ENCODE results near the gene ARF1.
A peak's percentile ranks its signal among the peaks of the same experiment; 100 is the strongest.

ARF1 gene

DNA sequence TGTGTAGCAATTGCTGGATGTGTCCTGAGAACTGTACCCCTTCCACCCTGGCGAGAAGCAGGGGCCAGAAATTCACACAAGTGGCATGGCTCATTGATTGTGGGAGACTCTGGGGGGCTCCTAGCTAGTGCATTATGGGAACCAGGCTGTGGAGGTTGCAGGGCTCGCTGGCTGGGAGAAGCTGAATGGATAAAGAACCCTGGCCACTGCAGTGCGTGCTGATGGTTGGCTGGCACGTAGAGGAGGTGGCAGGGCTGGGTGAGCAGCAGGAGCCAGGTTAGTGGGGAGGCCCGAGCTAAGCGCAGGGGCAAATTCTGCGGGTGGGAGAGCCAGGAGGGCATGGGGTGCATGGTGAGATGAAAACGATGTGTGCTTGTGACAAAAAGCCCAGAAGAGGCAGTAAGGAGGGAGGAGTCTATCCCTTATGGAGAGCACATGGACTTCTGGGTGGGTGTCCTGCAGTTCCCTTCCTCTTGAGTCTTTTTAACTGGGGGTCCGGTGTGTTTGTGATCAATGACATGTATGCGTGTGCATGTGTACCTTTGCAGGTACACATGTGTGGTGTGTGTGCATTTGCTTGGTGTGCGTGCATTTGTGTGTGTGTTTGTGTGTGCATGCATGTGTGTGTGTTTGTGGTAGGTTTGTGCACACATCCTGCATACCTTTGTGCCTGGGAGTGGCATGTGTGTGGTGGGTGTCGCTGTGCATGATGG, 61.1 kb downstream of the ARF1 start:
- H3K27me3 ChIP-seq (ENCODE audit: insufficient read depth, low read length): no peaks in the 10 kb centered on the region
- H3K36me3 ChIP-seq (ENCODE audit: insufficient read depth, low read length): no peaks in the 10 kb centered on the region
- peaks cover 75% of the 10 kb centered on the region for H3K79me2 ChIP-seq (ENCODE audit: control insufficient read depth, insufficient read depth, low read length, unreplicated experiment)
- H2AFZ ChIP-seq (ENCODE audit: low read length, unreplicated experiment): no peak overlapping the region
- H3K4me3 ChIP-seq (ENCODE audit: low read depth, low read length): no peak overlapping the region
- no peak overlapping the region for H3K27ac ChIP-seq (ENCODE audit: low read depth, low read length)
- H3K4me1 ChIP-seq (ENCODE audit: control insufficient read depth, insufficient read depth, low read length, unreplicated experiment): peaks cover 26% of the 10 kb centered on the region

DNA sequence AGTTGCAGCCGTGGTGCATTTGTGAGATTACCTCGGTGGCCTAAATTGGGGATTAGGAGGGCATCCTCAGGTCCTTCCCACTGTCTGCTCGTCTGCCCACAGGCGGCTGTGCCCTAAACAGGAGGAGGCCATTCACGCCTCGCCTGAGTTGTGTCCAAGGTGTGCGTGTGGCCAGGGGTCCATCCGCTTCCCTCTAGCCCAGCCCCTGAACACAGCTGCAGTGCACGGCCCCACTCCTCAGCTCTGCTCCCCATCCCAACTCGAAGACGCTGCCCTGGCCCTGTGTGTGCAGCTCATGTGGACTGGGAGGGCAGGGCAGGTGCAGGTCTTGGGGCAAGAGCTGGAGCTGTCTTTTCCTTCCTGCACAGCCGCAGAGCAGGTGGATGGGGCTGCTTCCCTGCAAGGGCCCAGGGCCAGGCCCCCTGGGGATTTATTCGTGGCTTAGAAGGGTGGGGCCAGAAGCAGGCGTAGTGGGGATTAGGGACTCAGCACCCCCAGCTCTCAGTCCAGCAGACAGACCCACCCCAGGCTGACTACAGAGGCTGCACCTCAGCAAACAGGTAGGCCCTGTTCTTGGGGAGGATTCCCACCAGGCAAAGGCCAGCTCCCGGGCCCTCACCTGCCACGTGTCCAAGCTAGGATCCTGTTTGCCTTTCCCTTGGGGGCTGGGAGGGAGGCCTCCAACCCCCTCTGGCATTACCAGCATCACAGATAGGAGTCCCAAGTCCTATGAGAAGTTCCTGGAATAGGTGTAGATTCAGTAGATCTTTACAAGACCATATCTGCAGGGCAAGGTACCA, 61.9 kb downstream of the ARF1 start:
- Histone ChIP-seq H3K79me2 (ENCODE audit: control insufficient read depth, insufficient read depth, low read length, unreplicated experiment) (peaks cover 82% of the 10 kb centered on the region), H3K27me3 (ENCODE audit: insufficient read depth, low read length) (no peaks in the 10 kb centered on the region), H3K4me1 (ENCODE audit: control insufficient read depth, insufficient read depth, low read length, unreplicated experiment) (peaks cover 33% of the 10 kb centered on the region), H3K36me3 (ENCODE audit: insufficient read depth, low read length) (no peaks in the 10 kb centered on the region), H3K27ac (ENCODE audit: low read depth, low read length) (no peak overlapping the region), H2AFZ (ENCODE audit: low read length, unreplicated experiment) (no peak overlapping the region), H3K4me3 (ENCODE audit: low read depth, low read length) (no peak overlapping the region)

DNA sequence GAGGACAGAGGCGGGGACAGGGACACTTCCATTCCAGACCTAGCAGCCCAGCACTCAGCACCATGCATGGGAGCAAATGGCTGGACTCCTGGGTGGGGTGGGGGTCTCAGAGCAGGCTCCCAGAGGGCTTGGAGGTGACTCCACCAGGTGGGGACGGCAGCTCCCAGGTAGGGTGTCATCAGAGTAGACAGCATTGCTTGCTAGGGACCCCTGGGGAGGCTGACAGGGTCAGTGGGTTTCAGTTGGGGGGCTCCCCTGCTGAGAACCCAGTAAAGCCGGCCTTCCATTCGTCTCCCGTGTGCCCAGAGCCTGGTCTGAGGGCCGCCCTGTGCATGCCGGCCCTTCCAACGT, 62.5 kb downstream of the ARF1 start:
- Histone ChIP-seq H3K36me3 (ENCODE audit: insufficient read depth, low read length) (no peaks in the 10 kb centered on the region), H2AFZ (ENCODE audit: low read length, unreplicated experiment) (no peak overlapping the region), H3K79me2 (ENCODE audit: control insufficient read depth, insufficient read depth, low read length, unreplicated experiment) (peaks cover 88% of the 10 kb centered on the region), H3K4me3 (ENCODE audit: low read depth, low read length) (no peak overlapping the region), H3K27ac (ENCODE audit: low read depth, low read length) (no peak overlapping the region), H3K27me3 (ENCODE audit: insufficient read depth, low read length) (no peaks in the 10 kb centered on the region), H3K4me1 (ENCODE audit: control insufficient read depth, insufficient read depth, low read length, unreplicated experiment) (peaks cover 39% of the 10 kb centered on the region)

DNA sequence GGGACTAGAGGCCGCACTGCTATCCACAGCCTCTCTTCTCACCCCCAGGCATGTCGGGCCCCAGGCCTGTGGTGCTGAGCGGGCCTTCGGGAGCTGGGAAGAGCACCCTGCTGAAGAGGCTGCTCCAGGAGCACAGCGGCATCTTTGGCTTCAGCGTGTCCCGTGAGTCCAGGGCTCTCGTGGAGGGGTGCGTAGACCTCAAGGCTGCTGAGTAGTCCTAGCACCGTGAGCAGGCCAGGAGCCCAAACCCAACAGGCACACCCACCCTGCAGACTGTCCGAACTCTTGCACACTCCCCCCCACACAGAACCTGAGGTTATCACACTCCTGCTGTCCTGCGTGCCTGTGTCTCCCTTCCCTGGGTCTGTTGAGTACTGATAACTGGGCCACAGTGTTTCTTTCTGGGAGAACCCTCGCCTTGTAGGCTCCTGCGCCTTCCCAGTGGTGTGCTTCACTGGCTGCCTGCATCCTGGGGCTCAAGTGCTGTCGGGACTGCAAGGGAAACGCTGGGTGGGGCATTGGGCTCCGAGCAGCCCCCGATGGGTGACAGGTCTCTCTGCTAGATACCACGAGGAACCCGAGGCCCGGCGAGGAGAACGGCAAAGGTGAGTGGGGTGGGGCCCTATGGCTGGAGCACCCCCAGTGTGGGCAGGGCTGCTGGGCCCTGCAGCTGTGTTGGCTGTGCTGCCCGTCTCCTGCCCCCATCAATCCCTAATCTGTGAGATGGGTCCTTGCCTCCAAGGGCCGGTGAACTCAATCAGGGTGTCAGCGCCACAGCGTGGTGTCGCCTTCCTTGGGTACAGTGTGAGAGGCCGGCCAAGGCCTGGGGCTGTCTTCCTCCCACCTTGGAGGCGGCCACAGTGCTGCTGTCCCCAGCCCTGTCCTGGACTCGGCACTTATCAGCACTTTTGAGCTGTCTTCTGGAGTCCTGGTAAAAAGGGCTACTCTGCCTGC, 63.2 kb downstream of the ARF1 start:
- no peaks in the 10 kb centered on the region for H3K36me3 ChIP-seq (ENCODE audit: insufficient read depth, low read length)
- peaks cover 83% of the 10 kb centered on the region for H3K79me2 ChIP-seq (ENCODE audit: control insufficient read depth, insufficient read depth, low read length, unreplicated experiment)
- no peak overlapping the region for H3K27ac ChIP-seq (ENCODE audit: low read depth, low read length)
- no peak overlapping the region for H3K4me3 ChIP-seq (ENCODE audit: low read depth, low read length)
- peaks cover 46% of the 10 kb centered on the region for H3K4me1 ChIP-seq (ENCODE audit: control insufficient read depth, insufficient read depth, low read length, unreplicated experiment)
- no peaks in the 10 kb centered on the region for H3K27me3 ChIP-seq (ENCODE audit: insufficient read depth, low read length)
- no peak overlapping the region for H2AFZ ChIP-seq (ENCODE audit: low read length, unreplicated experiment)

DNA sequence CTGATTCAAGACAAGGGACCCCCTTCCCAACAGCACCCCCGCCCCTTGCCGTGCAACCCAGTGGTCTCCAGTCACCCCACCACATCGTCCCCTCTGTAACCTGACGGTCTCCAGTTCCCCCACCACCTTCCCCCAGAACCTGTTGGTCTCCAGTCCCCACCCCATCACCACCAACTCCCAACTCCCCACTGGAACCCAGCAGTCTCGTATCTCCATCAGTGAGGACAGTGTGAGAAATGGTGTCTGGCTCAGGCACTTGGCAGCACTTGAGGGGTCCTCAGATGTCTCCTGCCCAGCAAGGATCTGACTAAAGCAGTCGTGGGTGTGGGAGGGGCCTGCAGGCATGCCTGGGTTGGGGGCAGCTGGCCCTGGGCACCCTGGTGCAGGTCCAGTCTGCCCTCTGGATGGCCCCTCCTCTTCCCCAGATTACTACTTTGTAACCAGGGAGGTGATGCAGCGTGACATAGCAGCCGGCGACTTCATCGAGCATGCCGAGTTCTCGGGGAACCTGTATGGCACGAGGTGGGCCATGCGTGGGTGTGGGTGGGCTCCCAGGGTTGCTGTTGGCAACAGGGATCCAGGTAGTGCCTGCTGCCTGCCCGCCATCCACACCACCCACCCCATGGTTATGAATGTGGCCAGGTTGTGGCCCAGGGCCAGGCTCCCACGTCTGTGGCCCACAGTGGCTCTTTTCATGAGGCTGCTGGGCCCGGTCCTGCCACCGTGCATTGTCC, 64.1 kb downstream of the ARF1 start:
- no peak overlapping the region for H2AFZ ChIP-seq (ENCODE audit: low read length, unreplicated experiment)
- no peak overlapping the region for H3K4me3 ChIP-seq (ENCODE audit: low read depth, low read length)
- no peaks in the 10 kb centered on the region for H3K36me3 ChIP-seq (ENCODE audit: insufficient read depth, low read length)
- H3K27me3 ChIP-seq (ENCODE audit: insufficient read depth, low read length): no peaks in the 10 kb centered on the region
- H3K27ac ChIP-seq (ENCODE audit: low read depth, low read length): no peak overlapping the region
- peaks cover 52% of the 10 kb centered on the region for H3K4me1 ChIP-seq (ENCODE audit: control insufficient read depth, insufficient read depth, low read length, unreplicated experiment)
- H3K79me2 ChIP-seq (ENCODE audit: control insufficient read depth, insufficient read depth, low read length, unreplicated experiment): peaks cover 75% of the 10 kb centered on the region

DNA sequence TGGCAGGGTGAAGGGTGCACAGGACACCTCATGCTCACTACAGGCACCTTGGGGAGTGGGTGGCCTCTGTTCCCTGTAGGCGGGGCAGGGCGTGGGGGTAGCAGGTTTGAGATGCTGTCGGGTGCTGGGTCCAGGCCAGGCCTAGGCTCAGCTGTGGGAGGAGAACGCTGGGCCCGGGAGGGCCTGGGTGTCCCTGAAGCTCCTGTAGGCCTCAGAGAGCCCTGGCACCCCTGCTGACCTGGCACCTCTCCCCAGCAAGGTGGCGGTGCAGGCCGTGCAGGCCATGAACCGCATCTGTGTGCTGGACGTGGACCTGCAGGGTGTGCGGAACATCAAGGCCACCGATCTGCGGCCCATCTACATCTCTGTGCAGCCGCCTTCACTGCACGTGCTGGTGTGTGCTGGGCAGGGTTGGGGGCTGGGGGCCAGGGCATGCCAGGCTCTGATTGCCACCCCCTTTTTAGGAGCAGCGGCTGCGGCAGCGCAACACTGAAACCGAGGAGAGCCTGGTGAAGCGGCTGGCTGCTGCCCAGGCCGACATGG, 64.7 kb downstream of the ARF1 start:
- Histone ChIP-seq H2AFZ (ENCODE audit: low read length, unreplicated experiment) (no peak overlapping the region), H3K4me1 (ENCODE audit: control insufficient read depth, insufficient read depth, low read length, unreplicated experiment) (peaks cover 48% of the 10 kb centered on the region), H3K27me3 (ENCODE audit: insufficient read depth, low read length) (no peaks in the 10 kb centered on the region), H3K79me2 (ENCODE audit: control insufficient read depth, insufficient read depth, low read length, unreplicated experiment) (peaks cover 68% of the 10 kb centered on the region), H3K27ac (ENCODE audit: low read depth, low read length) (no peak overlapping the region), H3K36me3 (ENCODE audit: insufficient read depth, low read length) (no peaks in the 10 kb centered on the region), H3K4me3 (ENCODE audit: low read depth, low read length) (no peak overlapping the region)

DNA sequence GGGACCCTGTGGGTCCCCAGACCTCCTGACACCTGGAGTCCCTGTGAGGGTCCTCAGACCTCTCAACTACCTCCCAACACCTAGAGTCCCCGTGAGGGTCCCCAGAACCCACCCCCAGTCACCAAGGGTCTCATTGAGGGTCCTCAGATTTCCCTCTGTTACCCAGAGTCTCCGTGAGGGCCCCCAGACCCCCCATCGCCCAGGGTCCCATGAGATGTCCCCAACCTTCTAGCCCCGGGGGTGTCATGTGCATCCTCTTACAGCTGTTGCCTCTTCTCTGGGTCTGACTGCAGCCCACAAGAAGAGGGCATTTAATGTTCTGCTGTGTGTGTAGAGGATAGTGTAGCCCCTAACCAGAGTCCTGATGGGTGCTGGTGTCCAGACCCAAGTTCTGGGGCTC, 65.3 kb downstream of the ARF1 start:
- Histone ChIP-seq H3K4me3 (ENCODE audit: low read depth, low read length) (no peak overlapping the region), H3K36me3 (ENCODE audit: insufficient read depth, low read length) (no peaks in the 10 kb centered on the region), H3K27ac (ENCODE audit: low read depth, low read length) (no peak overlapping the region), H3K4me1 (ENCODE audit: control insufficient read depth, insufficient read depth, low read length, unreplicated experiment) (peaks cover 42% of the 10 kb centered on the region), H3K79me2 (ENCODE audit: control insufficient read depth, insufficient read depth, low read length, unreplicated experiment) (peaks cover 63% of the 10 kb centered on the region), H3K27me3 (ENCODE audit: insufficient read depth, low read length) (no peaks in the 10 kb centered on the region), H2AFZ (ENCODE audit: low read length, unreplicated experiment) (no peak overlapping the region)

DNA sequence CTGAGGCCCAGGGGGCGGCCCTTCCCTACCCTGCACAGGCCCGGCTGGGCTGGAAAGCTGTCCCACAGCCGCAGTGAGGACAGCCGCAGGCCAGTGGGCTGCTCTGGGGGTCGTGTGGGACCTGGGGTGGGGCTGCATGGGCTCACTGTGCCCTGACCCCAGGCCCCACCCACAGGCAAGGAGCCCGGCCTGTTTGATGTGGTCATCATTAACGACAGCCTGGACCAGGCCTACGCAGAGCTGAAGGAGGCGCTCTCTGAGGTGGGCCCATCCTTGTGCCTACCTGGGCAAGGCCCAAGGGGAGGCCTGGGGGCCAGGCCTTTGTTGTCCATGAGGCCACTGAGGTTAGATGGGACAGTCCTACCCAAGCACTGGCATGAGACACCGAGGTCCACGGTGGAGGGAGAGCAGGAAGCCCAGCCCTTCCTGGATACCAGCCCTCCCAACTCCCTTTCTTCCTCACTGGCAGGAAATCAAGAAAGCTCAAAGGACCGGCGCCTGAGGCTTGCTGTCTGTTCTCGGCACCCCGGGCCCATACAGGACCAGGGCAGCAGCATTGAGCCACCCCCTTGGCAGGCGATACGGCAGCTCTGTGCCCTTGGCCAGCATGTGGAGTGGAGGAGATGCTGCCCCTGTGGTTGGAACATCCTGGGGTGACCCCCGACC, 65.8 kb downstream of the ARF1 start:
- no peaks in the 10 kb centered on the region for H3K36me3 ChIP-seq (ENCODE audit: insufficient read depth, low read length)
- peaks cover 37% of the 10 kb centered on the region for H3K4me1 ChIP-seq (ENCODE audit: control insufficient read depth, insufficient read depth, low read length, unreplicated experiment)
- no peak overlapping the region for H2AFZ ChIP-seq (ENCODE audit: low read length, unreplicated experiment)
- peak overlapping the region; percentile 49 for H3K27ac ChIP-seq (ENCODE audit: low read depth, low read length)
- no peak overlapping the region for H3K4me3 ChIP-seq (ENCODE audit: low read depth, low read length)
- H3K27me3 ChIP-seq (ENCODE audit: insufficient read depth, low read length): no peaks in the 10 kb centered on the region
- H3K79me2 ChIP-seq (ENCODE audit: control insufficient read depth, insufficient read depth, low read length, unreplicated experiment): peaks cover 57% of the 10 kb centered on the region
